Activated CD8-positive, alpha-beta memory T cell treated with anti-CD3 and anti-CD28 coated beads, Interleukin-2, amount 50 U/mL, for 48 hours (primary cell): ENCODE results near the gene SPRYD7.
"Not testable (repeated sequence)": the region's sequence is repeated elsewhere in the genome, so short reads cannot be mapped to it uniquely, and the experiment has no call there.

Experiments used
- DNase-seq: peaks from one replicate; pipeline ENCODE4 v3.0.0-alpha.2; 2020

The SPRYD7 gene

GRCh38 chr13:49936075-49936967 is at the start of gene SPRYD7:
Gene SPRYD7, minus strand, starts transcription at chr13:49936340. Its CDS starts 105 bp downstream, at chr13:49936235.
- DNase-seq, result peak; percentile 98

- no peak for DNase-seq
Measured at GRCh38 chr13:49985129-49985528, 49.0 kb upstream of the SPRYD7 start.

DNA sequence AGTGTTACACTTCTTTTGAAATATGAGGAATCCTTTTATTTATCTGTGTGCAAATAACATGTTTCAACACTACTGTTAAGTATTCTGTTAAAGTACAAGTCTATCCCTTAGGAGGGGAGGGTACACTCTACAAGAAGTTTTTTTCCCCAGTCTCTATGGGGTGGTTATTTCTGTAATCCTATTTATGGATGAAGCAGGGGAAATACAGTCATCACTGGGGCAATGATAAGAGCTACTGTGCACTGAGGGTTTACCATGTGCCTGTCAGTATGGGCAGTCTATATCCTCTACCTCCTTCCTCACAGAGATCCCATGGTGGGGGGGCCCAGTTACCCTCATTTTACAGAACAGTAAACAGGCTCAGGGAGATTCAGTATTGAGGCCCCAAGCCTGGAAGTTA is 44.1 kb upstream of the SPRYD7 start:
- DNase-seq, result no peak

- DNase-seq, result no peak
Measured at GRCh38 chr13:49977992-49978391, 41.9 kb upstream of the SPRYD7 start.

DNA sequence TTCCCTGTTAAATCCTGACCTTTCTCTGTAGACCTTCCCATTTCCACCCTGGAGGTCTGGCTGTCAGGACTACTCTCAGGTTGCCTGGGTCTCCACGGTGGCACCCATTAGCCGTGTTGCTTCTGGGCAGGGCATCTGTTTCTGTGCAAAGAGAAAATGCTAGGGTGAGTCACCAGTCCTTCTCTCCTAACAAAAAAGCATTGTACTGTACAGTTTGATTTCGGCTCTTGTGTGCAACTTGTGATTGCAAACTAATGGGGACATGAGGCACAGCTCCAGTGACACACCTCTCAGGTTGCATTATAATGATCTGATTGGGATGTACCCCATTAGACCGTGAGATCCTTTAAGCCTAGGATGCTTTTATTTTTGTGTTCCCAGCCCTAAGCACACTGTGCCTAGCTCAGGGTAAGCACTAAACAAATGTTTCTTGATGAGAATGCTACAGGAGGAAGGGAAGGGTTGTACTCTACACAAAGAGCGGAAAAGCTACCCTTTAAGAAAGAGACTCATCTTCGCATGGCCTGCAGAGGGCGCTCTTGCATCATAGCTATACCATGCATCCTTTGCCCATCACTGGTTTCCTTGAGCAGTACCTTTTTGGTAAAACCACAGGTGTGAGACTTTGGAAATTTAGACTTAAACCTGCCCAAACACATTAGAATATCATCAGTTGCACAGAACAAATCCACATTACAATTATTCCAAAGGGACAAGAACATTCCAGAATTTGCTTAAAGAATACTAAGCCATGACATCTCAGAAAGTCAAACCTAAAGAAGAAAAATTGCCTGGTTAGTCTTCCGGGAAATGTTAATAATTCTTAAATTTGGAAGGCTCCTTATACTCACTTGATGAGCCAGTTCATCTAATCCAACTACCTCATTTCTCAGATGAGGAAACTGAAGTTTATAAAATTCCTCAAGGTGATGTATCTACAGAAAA is 40.4 kb upstream of the SPRYD7 start:
- peak; percentile 89 for DNase-seq

DNA sequence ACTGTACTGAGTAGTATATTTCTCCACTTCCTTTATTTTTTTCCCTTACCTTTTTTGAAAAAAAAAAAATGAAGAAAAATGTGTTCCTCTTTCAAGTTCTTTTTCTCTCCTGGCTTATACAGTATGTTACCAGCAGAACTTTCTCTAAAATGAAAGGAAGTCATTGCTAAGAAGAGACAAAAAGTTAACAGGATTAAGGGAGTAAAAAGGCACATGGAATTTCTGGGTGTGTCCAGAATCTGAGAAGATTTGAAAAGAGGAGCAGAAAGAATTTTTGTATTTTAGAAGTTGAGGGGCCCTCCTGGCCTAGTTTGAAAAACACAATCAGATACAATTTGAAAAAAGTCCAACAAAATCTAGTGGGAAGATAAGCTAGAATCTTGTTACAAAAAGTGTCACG is 39.7 kb upstream of the SPRYD7 start:
- DNase-seq, result no peak

DNA sequence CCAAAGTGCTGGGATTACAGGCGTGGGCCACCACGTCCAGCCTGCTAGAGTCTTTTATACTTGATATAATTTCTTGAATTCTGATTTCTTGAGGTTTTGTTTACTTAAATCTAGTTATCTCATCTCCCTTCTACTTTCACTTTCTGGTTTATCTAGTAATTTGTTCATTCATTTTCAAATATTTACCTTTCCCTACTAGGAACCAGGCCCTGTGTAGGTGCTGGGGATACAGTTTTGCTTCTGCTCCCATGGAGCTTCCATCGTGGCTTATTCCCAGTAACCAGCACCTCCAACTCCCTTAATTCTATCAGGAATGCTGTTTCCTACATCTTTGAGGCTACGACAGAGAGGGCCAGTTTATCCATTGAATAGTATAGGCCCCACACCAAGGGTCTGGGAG is 36.6 kb upstream of the SPRYD7 start:
- DNase-seq, result no peak

GRCh38 chr13:49967456-49967855 is 31.3 kb upstream of the SPRYD7 start:
- DNase-seq, result no peak

GRCh38 chr13:49958321-49958720 is 22.2 kb upstream of the SPRYD7 start:
- DNase-seq, result no peak

GRCh38 chr13:49956131-49956530 is 20.0 kb upstream of the SPRYD7 start:
- DNase-seq, result no peak

DNA sequence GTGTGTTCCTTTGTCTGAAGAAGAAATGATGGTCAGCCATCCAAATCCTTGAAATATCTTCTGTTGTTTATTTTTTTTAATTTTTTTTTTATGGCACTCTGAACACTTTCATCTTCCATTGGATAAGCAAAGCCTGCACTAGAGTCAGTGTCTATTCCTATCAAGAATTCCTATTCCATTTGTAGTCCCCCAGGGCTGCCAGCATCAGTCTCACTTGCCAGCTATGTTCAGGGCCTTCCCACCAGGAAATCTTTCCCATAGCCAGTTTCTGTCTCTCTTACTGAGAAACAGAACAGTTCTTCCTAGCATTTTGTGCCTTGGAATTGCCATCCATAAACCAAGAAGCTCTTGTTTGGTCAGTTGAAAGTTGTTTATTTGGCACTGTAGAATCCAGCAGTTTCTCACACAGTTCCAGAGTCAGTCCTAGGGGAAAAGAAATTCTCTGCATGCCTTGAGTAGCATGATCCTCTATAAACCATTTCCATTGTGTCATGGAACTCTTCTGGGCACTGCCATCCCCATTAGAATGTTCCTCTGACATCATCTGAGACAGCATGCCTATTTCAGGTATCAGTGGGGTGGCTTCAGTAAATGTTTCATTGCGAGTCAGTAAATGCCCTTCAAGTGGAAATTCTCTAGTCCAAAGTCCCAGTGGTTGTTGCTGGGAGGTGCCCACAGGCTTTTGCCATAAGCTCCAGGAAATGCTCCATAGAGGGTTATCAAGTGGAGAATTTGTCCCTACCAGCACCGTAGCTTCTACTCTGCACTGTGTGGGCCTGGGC is 18.7 kb upstream of the SPRYD7 start:
- DNase-seq, result no peak

DNA sequence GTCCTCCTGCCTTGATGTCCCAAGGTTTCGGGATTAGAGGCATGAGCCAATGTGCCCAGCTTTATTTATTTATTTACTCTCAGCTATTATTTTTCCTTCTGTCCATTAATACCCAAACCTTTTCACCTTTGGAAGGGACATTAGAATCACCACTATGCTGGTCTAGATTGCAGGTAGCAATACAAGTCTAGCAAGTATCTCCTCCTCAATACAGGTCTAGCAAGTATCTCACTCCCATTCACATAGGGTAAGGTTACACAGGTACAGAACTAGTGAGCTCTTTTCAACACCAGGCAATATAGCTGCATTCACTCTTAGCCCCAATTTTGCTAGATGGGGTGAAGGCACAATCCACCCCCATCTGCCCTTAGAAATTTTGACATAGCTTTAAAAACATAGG is 17.4 kb upstream of the SPRYD7 start:
- no peak for DNase-seq

- no peak for DNase-seq
Measured at GRCh38 chr13:49951754-49952535, 15.8 kb upstream of the SPRYD7 start.

- DNase-seq, result not testable (repeated sequence)
Measured at GRCh38 chr13:49948777-49949270, 12.7 kb upstream of the SPRYD7 start.

- no peak for DNase-seq
Measured at GRCh38 chr13:49939321-49939720, 3.2 kb upstream of the SPRYD7 start.

DNA sequence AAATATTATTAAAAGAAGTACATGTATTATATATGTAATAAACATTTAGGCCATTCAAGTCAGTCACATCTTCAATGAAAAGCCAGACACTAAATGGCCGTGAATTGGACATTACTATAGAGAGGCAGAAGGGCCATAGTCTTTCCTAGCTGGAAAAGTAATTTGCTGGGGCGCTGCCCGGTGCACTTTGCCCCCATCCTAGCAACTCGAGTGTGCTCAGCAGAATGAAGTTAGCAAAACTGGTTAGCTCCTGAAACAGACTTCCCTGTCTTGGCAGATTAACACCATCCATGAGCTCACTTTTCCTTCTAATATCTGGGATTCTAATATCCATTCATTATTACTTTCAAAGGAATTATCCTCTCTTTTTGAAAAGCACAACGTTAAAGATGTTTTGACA is 2.8 kb upstream of the SPRYD7 start:
- no peak for DNase-seq

DNA sequence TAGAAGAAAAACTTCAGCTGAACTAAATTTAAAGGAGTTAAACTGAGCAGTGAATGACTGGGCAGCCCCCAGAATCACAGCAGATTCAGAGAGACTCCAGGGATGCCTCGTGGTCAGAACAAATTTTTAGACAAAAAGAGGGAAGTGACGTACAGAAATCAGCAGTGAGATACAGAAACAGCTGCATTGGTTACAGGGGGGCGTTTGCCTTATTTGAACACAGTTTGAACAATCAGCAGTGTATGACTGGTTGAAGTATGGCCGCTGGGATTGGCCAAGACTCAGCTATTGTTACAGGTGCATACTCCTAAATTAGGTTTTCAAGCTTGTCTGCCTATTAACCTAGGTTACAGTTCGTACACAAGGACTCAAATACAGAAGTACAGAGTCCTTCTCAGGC is 2.2 kb upstream of the SPRYD7 start:
- no peak for DNase-seq

GRCh38 chr13:49936968-49937273 is 781 bp upstream of the SPRYD7 start:
- DNase-seq, result peak; percentile 66

DNA sequence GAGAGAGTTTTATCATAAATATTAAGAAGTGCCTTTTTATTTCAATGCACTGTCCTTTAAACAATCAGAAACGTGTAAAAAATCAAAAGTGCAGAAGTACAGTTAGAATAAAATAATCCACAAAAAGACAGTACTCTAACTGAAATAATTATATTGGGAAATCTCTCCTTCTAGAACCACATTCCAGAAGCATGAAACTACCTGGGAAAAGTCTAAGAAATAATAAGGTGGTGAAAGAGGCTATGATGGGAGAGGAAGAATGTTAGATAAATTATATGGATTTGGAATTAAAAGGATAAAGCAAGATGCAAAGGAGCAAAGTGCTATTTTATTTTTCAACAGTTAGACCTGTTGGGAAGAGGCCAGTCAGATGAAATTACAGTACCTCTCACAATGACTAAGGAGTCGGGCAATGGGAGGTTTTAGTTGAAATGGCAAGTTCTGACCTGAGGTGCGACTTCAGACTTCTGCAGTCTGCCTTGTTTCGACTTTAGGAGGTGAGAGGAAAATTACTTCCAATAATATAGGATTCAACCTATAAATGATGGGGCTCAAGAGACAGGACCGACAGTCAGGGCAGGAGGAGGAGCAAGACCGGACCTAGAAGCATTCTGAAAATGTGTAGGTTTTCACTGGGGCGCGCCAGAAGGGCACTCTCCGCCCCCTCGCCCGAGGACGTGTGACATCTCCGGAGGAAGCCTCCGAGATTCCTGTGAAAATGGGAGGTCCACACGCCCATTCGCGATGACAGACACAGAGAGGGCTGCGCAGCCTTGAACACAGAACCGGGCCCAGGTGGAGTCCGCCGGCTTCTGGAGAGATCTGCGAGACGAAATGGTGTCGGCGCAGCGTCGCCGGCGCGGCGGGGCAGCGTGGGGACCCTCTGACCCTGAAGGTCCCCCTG is 717 bp downstream of the SPRYD7 start:
- DNase-seq, result peak; percentile 70

- no peak for DNase-seq
Measured at GRCh38 chr13:49933511-49933910, 2.6 kb downstream of the SPRYD7 start.

GRCh38 chr13:49932868-49933267 is 3.3 kb downstream of the SPRYD7 start:
- DNase-seq, result no peak
